Activated T-cell treated with anti-CD3 and anti-CD28 coated beads for 24 hours (primary cell): ENCODE data around the gene DOC2A.
"Not testable (repeated sequence)": the region's sequence is repeated elsewhere in the genome, so short reads cannot be mapped to it uniquely, and the experiment has no call there.

Experiments used
- DNase-seq: peaks from one replicate; pipeline ENCODE4 v3.0.0-alpha.2; 2020; ENCODE audit warnings: low read depth

Gene DOC2A

DNA sequence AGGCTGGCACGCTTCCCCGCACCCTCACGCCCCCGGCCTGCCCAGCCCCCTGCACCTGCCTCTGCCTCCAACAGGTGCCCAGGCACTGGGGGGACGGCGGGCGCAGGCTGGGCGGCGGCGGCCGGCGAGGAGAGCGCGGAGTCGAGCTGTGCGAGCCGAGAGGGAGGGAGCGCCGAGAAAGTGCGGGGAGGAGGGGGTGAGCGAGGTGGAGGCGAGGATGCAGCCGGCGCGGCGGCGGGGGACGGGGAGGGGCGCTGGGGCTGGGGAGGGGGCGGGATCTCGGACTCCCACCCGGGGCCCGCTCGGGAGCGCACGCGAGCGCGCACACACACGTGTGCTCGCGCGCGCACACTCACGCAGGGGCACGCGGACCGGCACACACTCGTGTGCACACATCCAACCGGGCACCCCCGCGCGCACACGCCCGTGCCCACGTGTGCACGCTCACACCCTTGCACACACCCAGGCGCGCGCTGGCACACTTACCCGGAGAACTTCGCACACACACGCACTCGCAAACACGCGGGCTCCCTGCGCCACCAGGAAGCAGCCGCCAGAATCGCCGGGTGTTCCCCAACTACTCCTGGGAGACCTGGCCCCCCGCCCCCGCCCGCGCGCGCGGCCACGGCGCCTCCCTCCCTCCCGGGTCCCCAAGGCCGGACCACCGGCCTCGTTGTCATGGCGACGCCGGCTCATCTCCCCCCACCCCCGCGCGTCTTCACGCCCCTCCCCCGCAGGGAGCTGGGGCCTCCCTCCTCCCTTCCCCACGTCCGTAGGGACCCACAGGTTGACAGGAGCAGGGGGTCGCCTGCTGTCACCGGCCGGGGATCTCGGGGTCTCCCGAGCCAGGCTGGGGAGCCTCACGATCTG is at the start of gene DOC2A:
DOC2A (minus strand) TSS at position 184 of the 870 bp plus-strand sequence. CDS start 805 bp downstream, outside the sequence.
- peak; percentile 22 for DNase-seq

DNA sequence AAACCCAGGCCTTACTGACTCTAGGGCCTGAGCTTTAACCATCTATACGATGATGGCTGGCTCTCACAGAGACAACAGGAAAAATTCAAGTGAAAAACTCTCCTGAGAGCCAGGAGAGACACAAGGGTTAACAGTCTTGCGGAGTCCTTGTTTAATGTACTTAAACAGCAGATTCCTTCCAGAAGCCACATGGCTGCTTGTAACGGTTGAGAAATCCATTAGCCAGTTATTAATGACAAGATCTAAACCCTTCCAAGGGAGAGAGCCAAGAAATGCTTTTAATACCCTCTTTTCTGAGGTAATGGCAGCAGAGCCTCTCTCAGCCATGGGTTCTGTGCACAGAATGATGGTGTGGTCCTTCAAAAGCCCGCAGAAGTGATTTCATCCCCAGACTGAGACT is 49.5 kb upstream of the DOC2A start:
- DNase-seq = no peak

DNA sequence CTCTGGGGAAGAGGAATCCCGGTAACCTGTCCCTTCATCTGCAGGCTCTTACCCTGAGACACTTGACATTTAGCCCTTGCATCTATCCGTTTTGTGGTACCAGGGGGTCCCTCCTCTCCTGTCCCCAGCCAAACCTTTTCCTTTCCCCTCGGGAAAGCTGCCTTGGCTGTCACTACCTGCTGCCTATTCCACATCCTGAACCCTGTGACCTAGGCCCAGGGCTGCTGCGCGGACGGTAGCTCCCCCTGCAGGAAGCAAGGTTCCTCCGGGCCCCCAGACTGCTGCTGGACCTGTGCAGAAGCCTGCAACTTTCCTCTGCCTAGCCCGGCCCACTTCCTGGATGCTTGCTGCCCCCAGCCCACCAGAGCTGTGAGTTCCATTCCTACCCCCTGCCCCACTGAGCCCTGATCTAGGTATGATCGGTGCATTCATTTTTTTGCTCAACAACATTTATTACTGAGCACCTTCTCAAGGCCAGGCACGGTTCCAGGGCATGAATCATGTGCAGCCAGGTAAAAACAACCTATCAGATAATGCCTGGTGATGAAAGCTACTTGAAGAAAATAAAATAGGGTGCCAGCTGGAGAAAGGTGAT is 44.2 kb upstream of the DOC2A start:
- peak; percentile 38 for DNase-seq

DNA sequence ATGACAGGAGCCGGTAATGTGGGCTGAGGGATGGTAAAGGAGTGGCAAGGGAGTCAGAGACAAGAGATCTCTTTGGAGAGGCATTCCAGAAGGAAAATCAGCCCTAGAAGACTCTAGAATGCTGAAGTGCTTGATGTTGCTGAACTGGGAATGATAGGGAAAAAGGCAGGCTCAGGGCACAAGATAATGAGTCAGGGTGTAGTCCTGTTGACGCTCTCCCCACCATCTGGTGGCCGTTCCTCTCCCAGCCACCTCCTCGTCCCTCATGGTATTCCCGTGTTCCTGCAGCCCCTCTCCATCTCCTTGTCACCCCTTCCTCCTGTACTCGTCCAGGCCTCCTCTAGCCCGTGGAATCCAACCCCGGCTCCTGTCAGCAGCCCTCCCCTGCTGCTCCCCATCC is 43.6 kb upstream of the DOC2A start:
- DNase-seq = no peak

DNA sequence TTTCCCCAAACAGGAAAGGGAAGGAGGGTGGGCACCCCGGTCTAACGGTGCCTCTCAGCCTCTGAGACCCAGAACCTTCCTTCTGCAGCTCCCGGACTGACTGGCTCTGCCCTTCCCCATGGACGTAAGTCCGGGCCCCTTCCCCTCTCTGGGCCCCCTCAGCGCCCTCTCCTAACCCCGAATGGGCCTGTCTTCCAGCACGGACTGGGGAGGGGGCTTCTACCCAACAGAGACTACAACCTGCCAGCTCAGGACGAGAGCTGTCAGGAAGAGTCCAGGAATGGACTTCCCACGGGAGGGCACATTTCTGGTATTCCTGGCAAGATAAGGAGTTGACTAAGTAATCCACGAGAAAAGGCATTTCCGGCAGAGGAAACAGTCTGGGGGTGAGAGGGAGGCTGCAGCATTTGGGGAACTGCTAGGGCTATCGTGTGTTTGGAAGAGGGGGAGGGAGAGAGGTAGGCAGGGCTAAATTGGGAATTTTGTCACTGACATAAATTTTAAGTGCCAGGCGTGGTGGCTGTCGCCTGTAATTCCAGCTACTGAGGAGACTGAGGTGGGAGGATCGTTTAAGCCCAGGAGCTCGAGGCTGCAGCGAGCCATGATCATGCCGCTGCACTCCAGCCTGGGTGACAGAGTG is 42.7 kb upstream of the DOC2A start:
- DNase-seq = no peak

DNA sequence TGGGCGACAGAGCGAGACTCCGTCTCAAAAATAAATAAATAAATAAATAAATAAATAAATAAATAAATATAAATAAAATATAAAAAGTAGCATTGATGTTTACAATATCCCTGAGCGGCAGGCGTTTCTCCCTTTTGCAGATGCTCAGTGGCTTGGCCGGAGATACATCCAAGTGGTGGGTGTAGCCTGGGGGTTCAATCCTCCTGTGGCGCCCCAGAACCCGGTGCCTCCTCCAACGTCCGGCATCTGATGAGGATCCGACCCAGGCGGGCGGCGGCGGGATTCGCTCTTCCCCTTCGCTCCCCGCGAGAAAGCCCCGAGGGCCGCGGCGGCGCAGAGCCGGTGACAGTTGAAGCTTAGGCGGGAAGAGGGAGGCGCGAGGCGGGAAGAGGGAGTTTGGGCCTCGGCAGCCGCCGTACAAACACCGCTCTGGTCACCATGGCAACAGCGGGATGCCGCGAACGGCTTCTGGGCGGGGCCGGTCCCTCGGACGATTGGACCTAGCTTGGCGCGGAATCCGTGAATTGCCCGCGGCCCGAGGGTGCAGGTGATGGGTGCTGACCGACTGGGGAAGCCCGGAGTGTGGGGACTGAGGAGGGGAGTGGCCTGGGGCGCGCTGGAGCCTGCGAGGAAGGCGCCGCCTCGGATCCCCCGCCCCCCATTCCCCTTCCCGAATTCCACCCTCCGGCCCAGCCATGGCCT is 42.0 kb upstream of the DOC2A start:
- peak; percentile 89 for DNase-seq

DNA sequence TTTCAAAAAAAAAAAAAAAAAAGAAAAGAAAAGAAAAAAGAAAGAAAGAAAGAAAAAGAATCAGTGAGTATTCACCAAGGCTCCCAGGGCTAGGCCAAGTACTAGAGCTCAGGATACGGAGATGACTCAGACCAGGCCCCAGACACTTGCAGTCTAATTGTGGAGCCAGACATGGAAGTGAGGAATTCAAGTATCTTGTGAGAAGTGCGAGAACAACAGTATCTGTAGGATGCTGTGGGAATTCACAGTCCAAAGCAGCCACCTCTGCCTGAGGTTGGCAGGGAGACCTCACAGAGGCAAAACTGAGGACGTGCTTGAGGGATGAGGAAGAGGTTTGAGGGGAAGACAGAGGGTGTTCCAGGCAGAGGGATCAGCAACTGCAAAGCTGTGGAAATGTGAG is 40.7 kb upstream of the DOC2A start:
- no peak for DNase-seq

DNA sequence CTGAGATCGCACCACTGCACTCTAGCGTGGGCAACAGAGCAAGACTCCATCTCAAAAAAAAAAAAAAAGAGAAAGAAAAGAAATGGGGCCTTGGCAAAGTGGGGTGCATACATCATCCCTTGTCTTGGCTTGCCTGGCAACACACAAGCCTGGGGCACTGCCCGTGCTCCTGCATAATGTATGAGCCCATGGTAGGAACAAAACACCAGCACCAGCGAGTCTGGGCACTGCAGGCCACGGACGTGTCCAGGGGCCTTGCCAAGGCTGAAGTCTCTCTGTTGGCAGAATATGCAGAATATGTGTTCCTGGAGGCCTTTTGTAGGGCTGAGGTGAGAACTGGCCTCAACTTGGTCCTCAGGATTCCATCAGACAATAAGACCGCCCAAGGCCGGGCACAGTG is 39.0 kb upstream of the DOC2A start:
- no peak for DNase-seq

DNA sequence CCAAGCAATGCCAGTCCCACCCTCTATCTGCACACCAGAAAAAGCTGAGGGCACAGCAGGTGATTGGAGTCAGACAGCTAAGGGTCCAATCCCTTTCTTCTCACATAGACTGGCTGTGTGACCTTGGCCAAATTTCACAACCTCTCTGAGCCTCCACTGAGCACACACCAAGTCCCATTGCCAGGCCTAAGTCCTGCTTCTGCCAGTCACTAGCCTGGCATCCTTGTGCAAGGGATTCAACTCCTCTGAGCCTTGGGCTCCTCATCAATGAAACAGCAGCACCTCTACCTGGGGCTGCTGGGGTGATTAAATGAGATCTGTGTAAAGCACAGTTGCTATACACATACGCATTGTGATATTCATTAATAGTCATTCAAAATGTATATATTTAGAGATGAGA is 35.8 kb upstream of the DOC2A start:
- no peak for DNase-seq

DNA sequence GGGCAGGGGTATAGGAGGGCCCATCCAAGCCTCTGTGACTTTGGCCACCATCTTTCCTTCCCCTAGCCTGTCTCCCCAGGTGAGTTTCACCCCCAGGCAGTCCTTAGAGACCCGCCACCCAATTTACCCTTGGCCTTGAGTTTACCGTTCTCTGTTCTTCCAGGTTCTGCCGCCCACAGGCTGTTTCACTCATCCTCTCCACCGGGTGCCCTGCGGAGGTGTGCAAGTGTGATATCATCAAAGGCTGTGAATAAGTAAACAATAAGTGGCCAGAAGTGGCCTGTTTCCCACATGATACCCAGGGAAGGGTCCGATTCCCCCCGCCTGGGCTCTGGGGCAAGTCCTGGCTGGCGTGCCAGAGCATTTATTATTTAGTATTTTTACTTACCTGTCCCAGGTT is 35.4 kb upstream of the DOC2A start:
- no peak for DNase-seq

DNA sequence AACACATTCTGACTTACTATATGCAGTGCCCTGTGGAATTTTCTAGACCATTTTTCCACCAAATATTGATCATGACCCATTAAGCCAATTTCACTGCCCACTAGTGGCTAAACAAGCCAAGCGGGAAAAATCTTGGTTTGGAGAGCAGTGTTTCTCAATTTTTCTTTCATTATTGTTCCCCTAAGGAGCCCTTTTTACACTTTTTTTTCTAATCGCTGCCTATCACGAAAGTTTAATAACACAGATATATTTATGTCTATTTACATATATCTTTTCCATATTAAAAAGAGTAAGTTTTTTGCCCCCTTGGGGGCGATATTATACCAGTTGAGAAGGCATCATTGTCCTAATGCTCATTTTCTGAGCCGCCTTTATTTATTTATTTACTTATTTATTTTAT is 31.0 kb upstream of the DOC2A start:
- DNase-seq = no peak

DNA sequence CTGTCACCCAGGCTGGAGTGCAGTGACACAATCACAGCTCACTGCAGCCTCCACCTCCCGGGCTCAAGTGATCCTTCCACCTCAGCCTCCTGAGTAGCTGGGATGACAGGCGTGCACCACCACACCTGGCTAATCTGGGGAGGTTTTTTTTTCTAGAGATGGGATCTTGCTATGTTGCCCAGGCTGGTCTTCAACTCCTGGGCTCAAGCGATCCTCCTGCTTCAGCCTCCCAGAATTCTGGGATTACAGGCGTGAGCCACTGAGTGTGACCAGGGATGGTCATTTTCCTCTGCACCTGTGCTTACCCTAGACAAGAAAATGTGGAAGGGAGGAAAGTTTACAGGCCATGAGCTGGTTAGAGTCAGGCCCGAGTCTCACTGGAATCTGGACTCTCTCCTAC is 29.9 kb upstream of the DOC2A start:
- DNase-seq = not testable (repeated sequence)

DNA sequence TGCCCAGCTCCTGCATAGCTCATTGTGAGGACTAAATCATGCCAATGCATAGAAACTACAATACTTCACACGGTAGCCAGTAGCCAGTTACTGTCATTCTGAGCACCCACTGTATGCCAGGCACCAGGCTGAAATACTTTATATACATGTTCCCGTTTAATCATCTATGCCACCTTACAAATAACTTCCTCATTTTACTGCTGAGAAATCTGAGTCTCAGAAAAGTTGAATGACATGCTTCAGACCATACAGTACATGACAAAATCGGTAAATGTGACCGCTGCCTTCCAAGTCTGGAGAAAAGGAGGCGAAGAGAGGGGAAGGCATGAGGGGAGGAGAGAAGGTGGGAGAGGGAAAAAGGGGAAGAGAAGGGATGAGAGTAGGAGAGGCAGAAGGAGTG is 29.4 kb upstream of the DOC2A start:
- DNase-seq = no peak

DNA sequence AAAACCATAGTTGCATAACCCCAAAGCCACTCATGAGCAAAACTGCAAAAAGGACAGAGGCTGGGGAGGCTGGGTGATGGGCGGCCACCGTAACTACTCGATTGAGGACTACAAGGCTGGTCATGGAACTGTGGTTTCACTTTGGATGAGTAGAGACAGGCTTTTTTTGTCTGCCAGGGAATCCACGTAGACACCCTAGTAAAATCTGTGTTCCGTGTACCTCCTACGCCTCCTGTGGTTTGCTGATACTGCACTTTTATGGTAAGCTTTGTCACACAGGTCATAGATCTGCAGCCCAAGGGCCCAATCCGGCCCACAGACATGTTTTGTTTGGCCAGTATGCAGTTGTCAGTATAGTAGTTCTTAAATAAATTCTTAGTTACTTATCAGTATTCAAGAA is 22.4 kb upstream of the DOC2A start:
- no peak for DNase-seq

DNA sequence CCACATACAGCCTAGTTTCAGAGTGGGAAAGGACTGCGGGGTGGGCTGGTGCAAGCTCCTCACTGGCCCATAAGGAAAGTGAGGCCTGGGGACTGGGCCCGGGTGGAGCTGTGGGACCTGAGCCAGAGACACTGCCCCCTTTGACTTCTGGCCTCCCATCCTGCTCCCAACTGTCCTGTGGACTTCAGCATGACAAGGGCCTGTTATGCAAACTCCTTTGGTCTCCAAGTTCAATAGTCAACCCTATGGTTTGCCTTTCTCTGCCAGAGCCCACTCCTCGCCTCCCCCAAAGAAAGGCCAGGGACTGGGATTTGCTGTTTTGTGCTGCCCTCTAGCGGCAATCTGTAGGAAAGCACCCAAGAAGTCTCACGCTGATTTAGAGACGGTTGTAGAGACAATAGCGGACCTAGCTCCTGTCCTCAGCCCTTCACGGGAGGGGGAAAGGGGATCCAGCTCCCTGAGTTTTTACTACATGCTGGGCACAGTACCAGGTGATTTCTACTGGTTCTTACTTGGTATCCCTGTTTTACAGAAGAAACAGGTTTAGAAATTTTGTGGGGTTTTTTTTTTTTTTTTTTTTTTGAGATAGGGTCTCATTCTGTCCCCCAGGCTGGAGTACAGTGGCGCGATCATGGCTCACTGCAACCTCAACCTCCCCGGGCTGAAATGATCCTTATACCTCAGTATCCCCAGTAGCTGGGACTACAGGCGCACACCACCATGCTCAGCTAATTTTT is 21.4 kb upstream of the DOC2A start:
- DNase-seq = peak; percentile 53

DNA sequence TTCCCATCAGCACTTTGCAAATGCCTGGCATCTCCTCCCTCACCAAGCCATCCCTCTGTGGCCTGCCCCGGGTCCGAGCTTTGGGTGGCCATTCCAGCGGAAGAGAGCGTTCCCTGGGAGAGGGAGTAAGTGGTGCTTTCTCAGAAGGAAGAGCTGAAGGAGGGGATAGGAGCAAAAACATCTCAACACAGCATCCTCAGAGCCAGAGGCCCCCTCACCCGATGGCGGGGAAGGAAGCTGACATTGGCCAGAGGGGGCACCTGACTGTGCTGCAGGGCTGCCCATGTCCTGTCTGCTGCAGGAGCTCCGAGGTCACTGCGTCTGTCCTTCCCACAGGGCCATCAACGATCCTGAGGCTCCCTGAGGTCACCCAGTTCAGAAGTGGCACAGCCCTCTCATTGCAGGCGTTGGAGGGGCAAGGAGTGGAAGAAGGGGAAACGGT is 20.7 kb upstream of the DOC2A start:
- no peak for DNase-seq

DNA sequence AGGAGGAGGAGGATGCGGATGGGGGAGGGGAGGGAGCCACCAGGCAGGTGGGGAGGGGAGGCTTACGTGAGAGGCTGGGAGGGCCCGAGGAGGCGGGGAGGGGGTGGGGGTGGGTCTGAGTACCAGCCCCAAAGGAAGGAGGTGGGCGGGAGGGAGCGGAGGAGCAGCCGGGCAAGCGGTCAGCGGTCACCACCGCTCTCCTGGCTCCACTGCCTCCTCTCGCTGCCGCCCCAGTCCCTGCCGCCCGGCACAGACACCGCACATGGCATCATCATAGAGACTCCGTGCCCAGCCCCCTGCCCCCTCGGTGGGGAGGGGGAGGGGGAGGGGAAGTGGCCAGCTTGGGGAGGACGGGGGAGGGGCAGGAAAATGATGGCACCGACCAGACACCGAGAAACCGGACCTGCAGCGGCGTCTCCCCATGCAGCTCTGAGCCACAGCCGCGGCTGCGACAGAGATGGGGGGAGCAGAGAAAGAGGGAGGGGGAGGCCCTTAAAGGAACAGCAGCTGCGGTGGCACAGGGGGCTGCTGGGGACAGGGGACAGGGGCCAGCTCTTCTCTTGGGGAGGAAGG is 20.1 kb upstream of the DOC2A start, which contains the start of gene TLCD3B:
TLCD3B (minus strand) TSS at position 431 of the 573 bp plus-strand sequence. CDS start 744 bp downstream, outside the sequence.
- DNase-seq = no peak

DNA sequence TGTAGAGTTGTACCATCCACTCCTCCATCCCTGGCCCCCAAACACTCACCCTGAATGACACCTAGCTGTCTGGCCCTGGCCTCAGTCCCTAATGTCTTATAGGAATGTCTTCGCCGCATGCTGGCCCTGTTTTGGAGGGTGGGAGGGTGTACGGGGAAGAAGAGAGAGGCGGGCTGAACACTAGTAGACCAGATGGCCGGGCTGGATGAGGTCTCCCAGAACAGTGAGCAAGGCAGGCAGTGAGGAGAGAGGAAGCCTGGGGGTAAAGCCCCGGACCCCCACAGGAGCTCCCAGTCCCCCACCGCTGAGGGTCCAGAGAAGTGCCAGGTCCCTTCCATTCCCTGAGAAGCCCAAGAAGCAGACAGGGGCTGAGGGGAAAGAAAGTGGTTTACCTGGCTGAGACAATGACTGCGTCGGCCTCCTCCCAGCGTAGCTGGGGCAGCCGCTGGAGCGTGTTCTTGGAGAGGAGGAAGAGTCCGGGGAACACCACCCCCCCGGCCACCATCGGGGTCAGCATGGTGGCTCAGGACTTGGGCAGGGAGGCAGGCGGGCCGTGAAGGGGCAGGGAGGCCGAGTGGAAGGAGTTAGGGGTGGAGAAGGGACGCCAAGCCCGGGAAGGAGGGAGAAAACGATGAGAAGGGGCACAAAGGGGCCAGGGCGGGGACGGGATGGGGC is 19.3 kb upstream of the DOC2A start:
- no peak for DNase-seq

DNA sequence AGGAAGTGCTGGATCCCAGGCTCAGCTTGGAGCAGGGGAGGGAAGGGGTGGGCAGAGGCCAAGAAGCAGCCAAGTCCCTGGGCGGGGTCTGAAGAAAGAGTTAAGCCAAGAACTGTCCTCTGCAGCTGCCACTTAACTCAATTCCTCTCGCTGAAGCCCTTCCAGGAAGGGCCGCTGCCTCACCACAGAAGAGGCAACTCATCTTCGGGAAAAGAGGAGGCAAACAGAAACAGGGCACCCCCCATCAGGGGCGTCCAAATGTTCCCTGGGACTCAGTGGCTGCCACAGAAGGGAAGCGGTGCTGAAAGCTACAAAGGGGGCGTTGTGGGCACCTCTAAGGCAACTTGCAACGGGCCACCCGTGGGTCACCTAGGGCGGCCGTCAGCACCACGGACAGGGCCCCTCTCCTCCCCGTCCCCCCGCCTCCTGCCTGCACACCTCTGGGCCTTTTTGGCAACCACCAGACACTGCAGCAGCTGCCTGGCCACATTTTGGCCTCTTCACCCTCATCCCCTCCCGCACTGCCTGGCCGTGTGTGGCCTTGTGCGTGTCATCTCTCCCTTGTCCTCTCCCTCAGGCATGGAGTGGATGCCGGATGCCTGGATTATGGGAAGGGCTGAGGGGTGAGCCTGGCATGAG is 17.7 kb upstream of the DOC2A start:
- no peak for DNase-seq
